HG03097 (cell line): Measurements from ENCODE around the gene PRND.
"Not testable (repeated sequence)": the region's sequence is repeated elsewhere in the genome, so short reads cannot be mapped to it uniquely, and the experiment has no call there.

Experiments
- ATAC-seq: cut with Tn5 transposase; IDR thresholded peaks from one replicate; pipeline ENCODE4 v1.9.1; 2021; ENCODE audit not compliant: unreplicated experiment, low FRiP score

PRND gene

DNA sequence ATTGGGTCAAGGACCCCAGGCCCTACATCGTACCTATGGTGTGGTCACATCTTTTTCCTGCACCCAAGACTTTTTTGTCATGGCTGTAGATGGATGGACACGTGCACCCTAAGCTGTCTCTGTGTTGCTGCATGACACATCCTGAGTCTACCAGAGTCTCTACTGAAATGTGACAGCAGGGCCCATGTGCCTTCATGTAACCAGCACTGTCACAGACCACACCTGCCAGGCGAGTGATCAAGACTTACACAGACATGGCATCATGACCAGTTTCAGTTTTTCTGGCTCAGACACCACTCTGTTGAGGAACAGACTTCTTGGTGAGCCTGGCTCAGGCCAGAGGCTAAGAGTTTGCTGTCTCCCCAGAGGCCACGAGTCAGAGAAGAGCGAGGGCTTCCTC lies 7.6 kb downstream of the PRND start:
- ATAC-seq, result no peak

DNA sequence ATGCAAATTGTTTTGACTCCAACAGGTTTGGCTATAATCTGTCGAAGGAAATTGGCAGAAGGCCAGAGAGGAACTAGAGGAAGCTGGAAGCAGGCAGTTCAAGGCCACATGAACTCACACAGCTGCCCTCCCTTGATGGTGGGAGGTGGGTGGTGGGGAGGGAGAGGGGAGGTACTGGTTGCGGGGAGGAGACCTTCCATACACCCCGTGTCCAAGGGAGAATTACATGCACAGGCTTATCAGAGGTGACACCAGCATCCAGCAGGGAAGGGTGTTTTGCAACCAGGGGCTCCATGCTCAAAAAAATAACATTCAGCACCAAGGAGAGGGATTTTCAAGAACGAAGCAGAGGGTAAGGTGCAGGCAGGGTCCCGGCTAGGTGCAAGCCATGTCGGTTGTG lies 9.1 kb downstream of the PRND start:
- no peak for ATAC-seq

DNA sequence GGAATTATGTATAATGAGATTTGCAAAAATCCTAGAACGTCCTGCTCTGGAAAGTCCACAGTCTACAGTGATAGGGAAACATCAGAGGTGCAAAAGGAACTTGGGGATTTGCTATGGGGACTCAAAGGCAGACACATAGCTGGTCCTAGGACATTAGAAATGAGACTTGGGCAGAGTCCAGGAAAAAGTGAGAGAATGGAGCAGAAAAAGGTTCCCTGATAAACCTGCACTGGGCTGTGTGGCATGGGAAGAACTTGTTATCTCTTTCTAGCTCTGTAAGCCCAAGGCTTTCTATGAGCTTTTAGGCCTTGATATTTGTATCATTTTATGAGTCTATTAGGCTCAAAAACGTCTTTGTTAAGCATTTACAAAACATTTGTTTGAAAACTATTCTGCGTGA lies 15.2 kb downstream of the PRND start:
- ATAC-seq, result no peak

DNA sequence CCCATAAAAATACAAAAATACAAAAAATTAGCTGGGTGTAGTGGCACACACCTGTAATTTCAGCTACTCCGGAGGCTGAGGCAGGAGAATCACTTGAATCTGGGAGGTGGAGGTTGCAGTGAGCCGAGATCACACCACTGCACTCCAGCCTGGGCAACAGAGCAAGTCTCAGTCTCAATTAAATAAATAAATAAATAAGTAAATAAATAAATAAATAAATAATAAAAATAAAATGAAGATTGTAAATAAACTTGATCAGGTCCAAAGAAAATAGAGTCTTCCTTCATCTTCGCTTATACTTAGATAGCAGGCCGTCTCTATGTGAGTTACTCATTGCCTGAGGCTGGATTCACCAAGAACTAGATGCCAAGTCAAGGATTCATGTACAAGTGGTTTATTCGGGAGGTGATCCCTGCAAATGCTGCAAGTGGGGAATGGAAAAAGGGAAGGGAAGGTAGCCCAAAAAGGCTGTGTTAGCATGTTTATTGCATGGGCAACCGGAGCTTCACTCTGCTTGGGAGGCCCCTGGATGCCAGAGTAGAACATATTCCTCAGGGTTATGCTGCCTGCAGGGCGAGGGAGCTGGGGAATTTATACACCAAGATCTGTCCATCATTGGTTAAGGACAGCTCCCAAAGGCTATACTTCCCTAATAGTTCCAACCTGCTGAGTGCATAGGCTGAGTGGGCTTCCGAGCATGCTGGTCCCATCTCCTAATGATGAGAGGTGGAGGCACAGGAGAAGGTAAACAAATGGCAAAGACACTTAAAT lies 16.3 kb downstream of the PRND start:
- ATAC-seq, result no peak

DNA sequence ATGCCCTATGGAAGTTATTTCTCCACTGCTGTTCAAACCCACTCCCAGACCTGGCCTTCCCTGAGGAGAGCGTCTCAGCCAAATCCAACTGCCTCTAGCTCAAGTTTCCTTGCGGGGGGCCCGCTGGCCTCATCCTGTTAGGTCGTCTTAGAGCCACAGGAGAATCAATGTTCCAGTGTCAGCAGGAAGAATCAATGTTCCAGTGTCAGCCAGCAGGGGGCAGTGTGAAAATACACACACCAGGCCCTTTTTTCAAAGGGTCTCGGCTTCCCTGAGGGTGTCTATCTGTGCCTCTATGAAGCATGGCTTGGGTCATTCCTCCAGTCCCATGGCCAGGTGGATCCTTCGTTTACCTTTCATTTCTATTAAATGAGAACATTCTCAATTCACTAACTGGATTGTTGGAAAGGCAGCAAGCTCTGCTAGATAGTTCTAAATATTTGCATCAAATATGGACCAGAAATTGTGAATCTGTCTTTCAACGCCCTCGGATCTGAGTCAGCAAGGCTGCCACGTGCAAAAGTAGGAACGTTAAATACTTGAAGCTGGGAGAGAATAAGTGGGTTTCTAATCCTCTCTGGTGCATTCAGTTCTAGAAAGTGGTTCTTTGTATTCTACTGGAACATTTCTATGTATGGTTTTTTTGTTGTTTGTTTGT lies 19.2 kb downstream of the PRND start:
- no peak for ATAC-seq

DNA sequence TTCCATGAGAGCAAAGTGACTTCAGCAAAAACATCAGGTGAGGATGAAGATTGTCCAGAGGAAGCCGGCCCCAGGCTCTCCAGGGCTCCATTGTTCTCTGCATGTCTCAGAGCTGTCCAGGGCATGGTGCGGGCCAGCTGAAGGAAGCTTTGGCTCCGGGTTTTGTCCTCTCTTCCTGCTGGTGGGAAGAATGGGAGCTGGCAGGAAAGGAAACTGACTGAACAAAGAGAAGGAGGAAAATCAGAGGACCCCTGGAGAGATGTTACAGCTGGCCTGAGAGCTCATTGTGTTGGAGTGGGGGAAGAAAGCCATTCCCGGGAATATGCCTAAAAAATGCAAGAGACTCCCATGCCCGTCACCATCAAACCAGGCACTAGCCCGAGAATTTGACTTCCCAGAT lies 27.1 kb downstream of the PRND start:
- ATAC-seq, result no peak

DNA sequence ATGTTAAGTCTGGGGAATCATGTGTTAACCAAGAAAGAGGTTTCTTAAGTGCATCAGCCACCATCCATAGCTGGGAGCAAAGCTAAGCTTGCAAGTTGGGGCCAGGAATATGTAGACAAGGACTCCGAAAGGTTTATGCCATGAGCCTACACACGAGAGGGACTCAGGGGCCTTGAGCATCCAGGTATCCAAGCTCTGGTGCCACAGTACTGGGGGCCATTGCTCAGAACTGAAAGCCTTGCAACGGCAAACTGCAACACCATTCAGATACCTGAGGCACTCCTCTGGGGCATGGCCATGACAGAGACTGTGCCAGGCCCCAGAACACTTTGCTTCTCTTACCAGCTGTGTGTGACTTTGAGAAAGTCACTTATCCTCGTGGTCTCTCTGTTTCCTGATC lies 27.6 kb downstream of the PRND start:
- ATAC-seq, result no peak

DNA sequence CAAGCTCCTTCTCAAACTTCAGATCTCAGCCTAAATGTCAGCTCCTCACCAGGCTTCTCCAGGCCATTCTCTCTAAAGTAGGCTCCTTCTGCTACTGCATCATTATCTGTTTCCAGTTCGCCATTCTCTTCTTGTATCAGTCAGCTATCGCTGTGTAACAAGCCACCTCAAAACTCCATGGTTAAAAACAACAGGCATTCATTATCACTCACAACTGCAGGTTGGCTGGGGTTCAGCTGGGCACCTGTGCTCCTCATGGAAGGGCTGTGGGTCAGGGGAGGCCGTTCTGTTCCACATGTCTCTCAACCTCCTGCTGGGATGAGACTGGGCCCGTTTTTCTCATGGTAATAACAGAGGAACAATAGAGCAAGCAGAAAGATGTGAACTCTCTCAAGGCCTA lies 28.7 kb downstream of the PRND start:
- no peak for ATAC-seq

DNA sequence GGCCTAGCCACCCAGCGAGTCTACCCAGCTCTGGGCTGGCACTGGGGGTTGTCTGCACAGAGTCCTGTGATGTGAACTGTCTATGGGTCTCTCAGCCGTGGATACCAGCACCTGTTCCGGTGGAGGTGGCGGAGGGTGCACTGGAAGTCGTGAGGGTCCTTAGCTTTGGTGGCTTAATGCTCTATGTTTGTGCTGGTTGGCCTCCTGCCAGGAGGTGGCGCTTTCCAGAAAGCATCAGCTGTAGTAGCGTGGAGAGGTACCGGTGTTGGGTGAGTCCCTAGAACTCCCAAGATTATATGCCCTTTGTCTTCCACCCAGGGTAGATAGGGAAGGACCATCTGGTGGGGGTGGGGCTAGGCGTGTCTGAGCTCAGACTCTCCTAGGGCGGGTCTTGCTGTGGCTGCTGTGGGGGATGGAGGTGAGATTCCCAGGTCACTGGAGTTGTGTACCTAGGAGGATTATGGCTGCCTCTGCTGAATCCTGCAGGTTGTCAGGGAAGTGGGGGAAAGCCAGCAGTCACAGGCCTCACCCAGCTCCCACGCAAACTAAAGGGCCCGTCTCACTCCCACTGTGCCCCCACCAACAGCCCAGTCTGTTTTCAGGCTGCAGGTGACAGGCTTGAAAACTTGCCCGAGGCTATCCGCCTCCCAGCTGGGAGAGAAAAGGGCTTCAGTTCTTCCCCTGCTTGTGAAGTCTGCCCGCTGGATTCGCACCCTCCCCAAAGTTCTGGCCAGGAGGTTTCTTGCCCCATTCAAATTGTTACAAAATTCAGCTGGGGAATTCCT lies 37.6 kb downstream of the PRND start:
- ATAC-seq, result not testable (repeated sequence)

DNA sequence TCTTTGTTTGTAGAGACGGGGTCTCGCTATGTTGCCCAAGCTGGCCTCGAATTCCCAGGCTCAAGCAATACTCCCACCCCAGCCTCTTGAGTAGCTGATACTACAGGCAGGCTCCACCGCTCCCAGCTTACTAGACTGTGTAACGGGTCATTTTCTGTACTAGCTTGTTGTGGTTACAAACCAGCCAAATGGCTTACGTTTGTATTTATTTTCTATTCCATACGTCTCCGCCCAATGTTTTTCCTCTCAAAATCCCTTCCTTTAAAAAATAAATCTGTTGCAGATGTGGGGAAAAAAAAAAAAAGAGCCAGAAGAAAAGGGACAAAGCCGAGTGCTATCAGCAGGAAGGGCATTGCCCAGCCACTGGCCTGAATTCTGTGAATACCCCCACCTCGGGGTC lies 41.6 kb downstream of the PRND start:
- no peak for ATAC-seq

DNA sequence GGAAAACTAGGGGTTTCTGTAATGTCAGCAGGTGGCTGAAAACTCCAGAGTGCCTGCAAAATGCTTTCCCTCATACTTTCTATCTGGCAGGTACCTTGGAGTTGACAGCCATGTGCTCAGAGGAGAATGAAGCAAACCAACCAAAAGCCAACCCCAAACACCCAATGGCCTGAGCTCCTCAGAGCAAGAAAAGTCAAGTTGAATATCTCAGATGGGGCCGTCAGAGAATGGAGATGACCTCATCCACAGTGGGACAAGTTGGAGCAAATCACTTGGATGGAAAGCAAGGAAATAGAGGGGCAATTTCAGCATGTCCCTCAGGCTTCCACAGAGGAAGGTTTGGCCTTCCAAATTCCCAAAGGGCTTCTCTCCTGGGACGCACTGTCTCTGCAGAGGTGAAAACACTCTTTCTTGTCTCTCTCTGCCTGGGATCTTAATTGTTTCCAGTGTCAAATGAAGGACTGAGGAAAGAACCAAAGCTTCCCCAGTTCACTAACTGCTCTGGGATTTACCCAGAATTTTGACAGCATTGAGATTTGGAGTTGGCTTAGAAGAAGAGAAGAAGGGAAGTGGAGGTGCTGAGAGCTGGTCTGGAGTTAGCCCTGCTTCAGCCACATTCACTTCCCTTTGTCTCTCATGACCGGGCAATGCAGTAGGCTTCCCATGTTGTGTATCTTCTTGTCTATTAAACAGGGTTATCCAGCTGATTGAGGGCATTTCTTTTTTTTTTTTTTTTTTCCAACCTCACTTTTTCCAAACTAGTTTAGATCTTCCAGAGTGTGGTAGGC lies 42.2 kb downstream of the PRND start:
- ATAC-seq, result no peak

DNA sequence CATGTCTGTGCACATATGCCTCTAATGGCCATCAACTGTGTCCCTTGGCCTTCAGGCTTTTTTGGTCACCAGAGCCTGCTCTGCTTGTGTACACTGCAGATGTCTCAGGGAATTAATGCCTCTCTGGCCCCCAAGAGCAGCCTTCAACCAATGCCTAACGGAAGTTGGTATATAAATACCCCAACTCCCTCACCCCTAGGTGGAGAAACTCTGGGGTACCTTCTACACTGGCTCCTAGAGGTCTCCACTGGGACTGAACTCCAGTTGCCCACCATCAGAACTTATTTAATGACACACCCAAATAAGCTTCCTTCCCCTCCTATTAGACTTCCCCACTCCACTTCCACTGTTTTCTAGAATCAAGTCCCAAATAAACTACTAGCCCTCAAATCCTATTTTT lies 43.1 kb downstream of the PRND start:
- ATAC-seq, result no peak

DNA sequence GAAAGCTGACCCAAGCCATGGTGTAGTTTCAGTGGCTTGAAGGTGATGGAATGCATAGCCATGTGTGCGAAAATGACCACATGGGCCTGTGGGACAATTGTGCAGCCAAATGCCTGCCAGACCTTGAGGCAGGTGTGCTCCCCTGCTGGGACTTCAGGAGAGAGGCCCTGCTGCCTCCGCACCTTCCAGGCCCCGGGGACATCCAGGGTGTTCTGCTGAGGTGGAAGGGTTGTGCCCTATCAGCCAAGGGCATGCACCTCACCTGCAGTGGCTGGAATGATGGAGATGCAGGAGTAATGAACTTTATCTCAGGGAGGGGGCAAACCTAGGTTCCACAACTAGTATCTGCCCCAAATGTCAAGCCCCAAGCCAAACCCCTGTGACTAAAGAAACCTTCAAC lies 44.0 kb downstream of the PRND start:
- ATAC-seq, result no peak

DNA sequence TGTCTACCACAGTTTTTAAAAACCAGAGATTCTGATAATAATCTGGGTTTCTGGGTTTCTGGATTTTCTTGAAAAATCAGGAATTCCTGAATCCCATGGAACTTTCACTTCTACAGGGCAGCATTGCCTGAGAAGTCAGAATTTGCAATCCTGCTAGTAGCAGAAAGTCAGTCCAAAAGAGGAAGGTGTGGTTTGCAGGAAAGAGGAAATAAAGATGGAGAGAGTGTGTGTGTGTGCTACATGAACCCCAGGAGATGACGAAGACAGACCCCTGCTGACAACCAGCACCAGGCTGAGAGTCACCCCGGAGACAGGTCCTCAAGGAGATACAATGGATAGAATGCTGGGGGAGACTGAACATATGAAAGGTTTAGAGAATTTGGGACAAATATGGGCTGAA lies 44.9 kb downstream of the PRND start:
- ATAC-seq, result no peak

DNA sequence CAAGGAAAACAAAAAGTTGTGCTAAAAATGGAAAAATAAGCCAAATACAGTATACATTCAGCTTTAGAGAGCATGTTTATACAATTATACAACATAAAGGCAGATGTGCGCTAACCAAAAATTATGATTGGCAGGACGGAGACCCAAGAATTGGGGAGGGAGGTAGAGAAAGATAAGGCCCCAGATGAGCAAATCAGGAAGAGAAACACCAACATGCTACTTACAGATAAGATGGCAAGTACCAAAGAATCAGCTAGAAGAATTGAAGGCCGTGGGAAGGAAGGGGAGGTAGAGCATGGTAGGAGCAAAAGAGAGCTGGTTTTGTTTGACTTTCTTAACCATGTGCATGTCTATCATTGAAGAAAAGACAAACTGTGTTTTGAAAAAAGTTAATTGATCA lies 45.4 kb downstream of the PRND start:
- ATAC-seq, result no peak

DNA sequence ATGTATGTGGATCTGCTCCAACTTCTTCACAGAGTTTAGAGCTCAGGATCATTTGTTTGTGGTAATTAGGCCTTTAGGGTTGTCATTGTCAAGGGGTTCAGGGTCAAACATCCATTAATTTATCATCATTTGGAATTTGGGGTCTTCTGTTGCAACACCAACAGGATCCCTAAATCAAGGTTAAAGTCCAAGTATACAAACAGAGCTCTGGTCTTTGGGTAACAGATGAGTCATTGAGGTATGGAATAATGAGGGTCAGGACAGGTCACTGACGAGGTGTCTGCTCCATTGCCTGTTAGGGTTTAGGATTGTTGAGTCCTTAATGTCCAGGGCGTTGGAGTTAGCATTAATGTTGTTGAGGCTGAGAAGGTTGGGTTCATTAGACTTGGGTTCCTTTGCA lies 47.6 kb downstream of the PRND start:
- ATAC-seq, result no peak

DNA sequence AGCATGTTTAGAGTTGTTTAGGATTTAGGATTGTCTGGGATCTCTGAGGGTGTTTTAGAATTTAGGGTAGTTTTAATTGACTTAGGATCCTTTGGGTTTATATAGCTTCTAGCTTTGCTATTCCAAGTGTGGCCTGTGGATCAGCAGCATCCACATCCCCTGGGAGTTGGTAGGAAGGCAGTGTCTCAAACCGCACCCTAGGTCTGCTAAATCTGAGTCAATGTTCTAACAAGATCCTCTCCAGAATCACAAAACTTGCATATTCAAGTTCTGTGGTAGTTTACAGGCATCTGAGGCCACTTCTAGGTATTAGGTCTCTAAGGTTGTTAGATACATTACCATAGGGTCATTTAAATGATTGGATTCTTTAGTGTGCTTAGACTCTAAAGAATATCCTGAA lies 48.3 kb downstream of the PRND start:
- no peak for ATAC-seq

DNA sequence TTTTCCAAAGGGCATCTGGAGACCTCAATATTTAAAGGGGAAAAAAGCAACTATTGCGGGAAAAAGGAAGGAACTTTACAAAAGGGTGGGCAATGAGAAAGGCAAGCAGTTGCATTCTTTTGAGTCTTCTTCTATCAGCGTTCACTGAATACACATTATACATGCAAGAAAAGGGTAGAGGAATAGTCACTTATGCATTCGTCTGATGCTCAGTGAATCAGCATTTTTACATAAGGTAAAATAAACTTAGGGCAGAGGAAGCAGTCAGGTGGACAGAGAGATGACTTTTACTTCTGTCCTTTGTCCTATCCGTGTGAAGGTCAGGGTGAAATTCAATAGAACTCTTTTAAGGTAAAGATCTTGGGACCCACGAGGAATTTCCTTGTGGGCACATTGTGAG lies 49.3 kb downstream of the PRND start:
- no peak for ATAC-seq

DNA sequence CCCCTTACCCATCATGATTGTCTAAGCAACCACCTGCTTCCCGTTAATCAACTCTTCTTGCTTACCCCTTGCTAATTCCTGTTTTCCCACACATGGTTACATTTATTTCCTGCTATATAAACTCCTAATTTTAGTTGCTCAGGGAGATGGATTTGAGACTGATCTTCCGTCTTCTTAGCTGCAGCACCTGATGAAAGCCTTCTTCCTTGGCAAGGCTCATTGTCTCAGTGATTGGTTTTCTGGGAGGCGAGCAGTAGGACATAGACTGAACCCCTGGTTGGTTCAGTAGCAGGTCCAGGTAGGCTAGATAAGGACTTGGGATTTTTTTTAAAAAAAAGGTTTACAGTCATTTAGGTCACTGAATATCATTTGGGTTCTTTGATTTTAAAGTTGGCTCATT lies 50.4 kb downstream of the PRND start:
- ATAC-seq, result no peak

DNA sequence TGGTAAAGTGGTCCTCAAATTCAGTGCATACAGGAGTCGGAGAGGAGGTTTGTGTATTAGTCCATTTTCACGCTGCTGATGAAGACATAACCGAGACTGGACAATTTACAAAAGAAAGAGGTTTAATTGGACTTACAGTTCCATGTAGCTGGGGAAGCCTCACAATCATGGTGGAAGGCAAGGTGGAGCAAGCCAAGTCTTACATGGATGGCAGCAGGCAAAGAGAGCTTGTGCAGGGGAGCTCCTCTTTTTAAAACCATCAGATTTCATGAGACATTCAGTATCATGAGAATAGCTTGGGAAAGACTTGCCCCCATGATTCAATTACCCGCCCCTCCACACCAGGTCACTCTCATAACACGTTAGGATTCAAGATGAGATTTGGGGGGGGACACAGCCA lies 51.3 kb downstream of the PRND start:
- ATAC-seq, result not testable (repeated sequence)

DNA sequence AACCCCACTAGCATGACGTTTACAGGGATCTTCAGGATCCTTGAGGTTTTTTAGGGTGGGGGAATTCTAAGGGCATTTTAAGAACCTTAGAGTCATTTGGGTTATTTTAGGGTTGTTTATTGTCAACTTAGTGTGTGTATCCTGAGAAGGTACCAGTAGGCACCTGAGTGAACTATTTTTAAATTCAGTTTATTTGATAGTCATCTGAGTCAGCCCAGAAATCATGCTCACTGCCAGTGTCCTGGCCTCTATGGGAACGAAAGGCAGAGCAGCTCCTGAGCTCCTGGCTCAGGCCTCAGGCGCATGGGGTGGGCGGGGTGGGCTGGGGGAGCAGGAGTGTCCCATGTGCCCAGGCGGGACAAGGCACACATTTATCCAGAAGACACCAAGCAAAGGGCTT lies 52.0 kb downstream of the PRND start:
- no peak for ATAC-seq
